K562 (cell line): Measurements from ENCODE around the gene ZCCHC4.

Experiments
- EZH2 ChIP-seq: IDR thresholded peaks from 2 replicates; pipeline ENCODE4 v1.6.1; 2012; ENCODE audit warnings: low read depth, mild to moderate bottlenecking, inconsistent platforms, low read length, borderline replicate concordance
- GTF2A2 ChIP-seq: IDR thresholded peaks from 2 replicates; pipeline ENCODE4 v1.6.1; 2016; ENCODE audit warnings: mild to moderate bottlenecking, missing genetic modification characterization, missing compliant biosample characterization
- MTF1 ChIP-seq: fragments of 250-450 bp; sonication (Bioruptor Pico); IDR thresholded peaks from 2 replicates; pipeline ENCODE4 v1.9.0; 2021; ENCODE audit warnings: moderate library complexity, mild to moderate bottlenecking, inconsistent platforms, borderline replicate concordance
- PHF20 ChIP-seq: fragments of 450-650 bp; IDR thresholded peaks from 2 replicates; pipeline ENCODE4 v1.6.1; 2018; ENCODE audit not compliant: partially characterized antibody
- TCF7L2 ChIP-seq: fragments of 150-350 bp; IDR thresholded peaks from 2 replicates; pipeline ENCODE4 v1.6.1; 2016; ENCODE audit warnings: low read depth, mild to moderate bottlenecking, low read length, moderate library complexity
- ZNF121 ChIP-seq: sonication (generic); formaldehyde crosslinking; conservative IDR thresholded peaks from 2 replicates; pipeline ENCODE4 v1.8.0; 2022; ENCODE audit warnings: missing genetic modification reagents
- ZNF232 ChIP-seq: sonication (generic); formaldehyde crosslinking; IDR thresholded peaks from 2 replicates; pipeline ENCODE4 v1.8.0; 2022; ENCODE audit warnings: mild to moderate bottlenecking, missing genetic modification reagents
- ZNF780A ChIP-seq: fragments of 250-450 bp; sonication (Bioruptor Pico); IDR thresholded peaks from 2 replicates; pipeline ENCODE4 v1.5.0; 2021; ENCODE audit warnings: mild to moderate bottlenecking
- TF ChIP-seq, protein P1 (sequence below): sonication (generic); formaldehyde crosslinking; IDR thresholded peaks from 2 replicates; pipeline ENCODE4 v1.8.0; 2022; ENCODE audit warnings: mild to moderate bottlenecking, missing genetic modification reagents
- TF ChIP-seq, protein P2 (sequence below): fragments of 450-650 bp; IDR thresholded peaks from 2 replicates; pipeline ENCODE4 v1.6.1; 2017; ENCODE audit warnings: antibody characterized with exemption, mild to moderate bottlenecking
- TF ChIP-seq, protein P3 (sequence below), 3 experiments: IDR thresholded peaks in 2 of 3; conservative IDR thresholded peaks in 1 of 3; 2 replicates each; pipeline ENCODE4 v1.5.1; 2011 to 2012; ENCODE audit warnings: low read length in 3 of 3, mild to moderate bottlenecking in 3 of 3, control low read depth in 2 of 3, improper control_type of control experiment in 1 of 3, inconsistent platforms in 1 of 3, low read depth in 1 of 3, mixed read lengths in 1 of 3, moderate library complexity in 1 of 3; ENCODE audit not compliant: insufficient read depth in 2 of 3
- TF ChIP-seq, protein P4 (sequence below): sonication (generic); formaldehyde crosslinking; IDR thresholded peaks from 2 replicates; pipeline ENCODE4 v1.8.0; 2022; ENCODE audit warnings: mild to moderate bottlenecking, low read depth, missing genetic modification reagents

DNA sequence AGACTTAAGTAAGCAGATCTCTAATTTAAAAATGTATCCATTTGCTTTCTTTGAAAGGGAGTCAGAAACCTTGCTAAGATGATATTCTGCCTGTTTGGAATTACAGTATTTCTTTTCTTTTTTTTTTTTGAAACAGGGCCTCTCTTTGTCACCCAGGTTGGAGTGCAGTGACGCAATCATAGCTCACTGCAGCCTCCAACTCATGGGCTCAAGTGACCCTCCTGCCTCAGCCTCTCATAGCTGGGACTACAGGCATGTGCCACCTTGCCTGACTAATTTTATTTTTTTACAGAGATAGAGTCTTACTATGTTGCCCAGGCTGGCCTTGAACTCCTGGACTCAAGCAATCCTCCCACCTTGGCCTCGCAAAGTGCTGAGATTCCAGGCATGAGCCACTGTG, 104.4 kb downstream of the ZCCHC4 start:
- TF ChIP-seq PHF20 (no peak), EZH2 (no peak), ZNF780A (CRISPR knock-in tag) (no peak), TCF7L2 (no peak), ZNF232 (CRISPR knock-in tag) (no peak), GTF2A2 (tag) (no peak), ZNF121 (no peak), MTF1 (no peak)
- TF ChIP-seq, protein P1, sequence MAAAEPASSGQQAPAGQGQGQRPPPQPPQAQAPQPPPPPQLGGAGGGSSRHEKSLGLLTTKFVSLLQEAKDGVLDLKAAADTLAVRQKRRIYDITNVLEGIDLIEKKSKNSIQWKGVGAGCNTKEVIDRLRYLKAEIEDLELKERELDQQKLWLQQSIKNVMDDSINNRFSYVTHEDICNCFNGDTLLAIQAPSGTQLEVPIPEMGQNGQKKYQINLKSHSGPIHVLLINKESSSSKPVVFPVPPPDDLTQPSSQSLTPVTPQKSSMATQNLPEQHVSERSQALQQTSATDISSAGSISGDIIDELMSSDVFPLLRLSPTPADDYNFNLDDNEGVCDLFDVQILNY (CRISPR knock-in tag): no peak
- TF ChIP-seq, protein P2, sequence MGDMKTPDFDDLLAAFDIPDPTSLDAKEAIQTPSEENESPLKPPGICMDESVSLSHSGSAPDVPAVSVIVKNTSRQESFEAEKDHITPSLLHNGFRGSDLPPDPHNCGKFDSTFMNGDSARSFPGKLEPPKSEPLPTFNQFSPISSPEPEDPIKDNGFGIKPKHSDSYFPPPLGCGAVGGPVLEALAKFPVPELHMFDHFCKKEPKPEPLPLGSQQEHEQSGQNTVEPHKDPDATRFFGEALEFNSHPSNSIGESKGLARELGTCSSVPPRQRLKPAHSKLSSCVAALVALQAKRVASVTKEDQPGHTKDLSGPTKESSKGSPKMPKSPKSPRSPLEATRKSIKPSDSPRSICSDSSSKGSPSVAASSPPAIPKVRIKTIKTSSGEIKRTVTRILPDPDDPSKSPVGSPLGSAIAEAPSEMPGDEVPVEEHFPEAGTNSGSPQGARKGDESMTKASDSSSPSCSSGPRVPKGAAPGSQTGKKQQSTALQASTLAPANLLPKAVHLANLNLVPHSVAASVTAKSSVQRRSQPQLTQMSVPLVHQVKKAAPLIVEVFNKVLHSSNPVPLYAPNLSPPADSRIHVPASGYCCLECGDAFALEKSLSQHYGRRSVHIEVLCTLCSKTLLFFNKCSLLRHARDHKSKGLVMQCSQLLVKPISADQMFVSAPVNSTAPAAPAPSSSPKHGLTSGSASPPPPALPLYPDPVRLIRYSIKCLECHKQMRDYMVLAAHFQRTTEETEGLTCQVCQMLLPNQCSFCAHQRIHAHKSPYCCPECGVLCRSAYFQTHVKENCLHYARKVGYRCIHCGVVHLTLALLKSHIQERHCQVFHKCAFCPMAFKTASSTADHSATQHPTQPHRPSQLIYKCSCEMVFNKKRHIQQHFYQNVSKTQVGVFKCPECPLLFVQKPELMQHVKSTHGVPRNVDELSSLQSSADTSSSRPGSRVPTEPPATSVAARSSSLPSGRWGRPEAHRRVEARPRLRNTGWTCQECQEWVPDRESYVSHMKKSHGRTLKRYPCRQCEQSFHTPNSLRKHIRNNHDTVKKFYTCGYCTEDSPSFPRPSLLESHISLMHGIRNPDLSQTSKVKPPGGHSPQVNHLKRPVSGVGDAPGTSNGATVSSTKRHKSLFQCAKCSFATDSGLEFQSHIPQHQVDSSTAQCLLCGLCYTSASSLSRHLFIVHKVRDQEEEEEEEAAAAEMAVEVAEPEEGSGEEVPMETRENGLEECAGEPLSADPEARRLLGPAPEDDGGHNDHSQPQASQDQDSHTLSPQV: no peak
- TF ChIP-seq, protein P3, sequence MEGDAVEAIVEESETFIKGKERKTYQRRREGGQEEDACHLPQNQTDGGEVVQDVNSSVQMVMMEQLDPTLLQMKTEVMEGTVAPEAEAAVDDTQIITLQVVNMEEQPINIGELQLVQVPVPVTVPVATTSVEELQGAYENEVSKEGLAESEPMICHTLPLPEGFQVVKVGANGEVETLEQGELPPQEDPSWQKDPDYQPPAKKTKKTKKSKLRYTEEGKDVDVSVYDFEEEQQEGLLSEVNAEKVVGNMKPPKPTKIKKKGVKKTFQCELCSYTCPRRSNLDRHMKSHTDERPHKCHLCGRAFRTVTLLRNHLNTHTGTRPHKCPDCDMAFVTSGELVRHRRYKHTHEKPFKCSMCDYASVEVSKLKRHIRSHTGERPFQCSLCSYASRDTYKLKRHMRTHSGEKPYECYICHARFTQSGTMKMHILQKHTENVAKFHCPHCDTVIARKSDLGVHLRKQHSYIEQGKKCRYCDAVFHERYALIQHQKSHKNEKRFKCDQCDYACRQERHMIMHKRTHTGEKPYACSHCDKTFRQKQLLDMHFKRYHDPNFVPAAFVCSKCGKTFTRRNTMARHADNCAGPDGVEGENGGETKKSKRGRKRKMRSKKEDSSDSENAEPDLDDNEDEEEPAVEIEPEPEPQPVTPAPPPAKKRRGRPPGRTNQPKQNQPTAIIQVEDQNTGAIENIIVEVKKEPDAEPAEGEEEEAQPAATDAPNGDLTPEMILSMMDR (IDR thresholded peaks at IDR 0.05 in 2 of 3, conservative IDR thresholded peaks at IDR 0.05 in 1 of 3; ENCODE audit: insufficient read depth in 2 of 3, low read depth in 1 of 3, low read length in 3 of 3): no peak
- TF ChIP-seq, protein P4, sequence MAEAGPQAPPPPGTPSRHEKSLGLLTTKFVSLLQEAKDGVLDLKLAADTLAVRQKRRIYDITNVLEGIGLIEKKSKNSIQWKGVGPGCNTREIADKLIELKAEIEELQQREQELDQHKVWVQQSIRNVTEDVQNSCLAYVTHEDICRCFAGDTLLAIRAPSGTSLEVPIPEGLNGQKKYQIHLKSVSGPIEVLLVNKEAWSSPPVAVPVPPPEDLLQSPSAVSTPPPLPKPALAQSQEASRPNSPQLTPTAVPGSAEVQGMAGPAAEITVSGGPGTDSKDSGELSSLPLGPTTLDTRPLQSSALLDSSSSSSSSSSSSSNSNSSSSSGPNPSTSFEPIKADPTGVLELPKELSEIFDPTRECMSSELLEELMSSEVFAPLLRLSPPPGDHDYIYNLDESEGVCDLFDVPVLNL (CRISPR knock-in tag): no peak
